ENCODE measurements around the gene ZBED3.

DNA sequence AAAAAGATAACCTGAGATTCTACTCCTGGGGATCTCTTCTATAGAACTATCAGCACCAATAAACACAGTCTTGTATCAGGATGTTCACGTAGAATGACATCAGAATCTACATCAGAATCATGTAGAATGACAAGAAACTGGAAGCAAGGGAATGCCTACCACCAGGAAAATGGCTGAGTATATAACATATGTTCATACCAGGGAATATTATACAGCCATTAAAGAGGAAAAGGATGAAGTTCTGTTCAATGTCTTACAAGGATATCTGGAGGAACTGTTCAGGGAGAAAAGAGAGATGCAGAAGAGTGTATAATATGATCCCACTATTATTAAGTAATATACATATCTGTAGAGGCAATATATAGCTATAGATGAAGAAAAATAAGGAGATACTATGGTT lies 4.8 kb downstream of the ZBED3 start:
- TF ChIP-seq POLR2AphosphoS5 (IDR thresholded peaks at IDR 0.05) (no peak), EP300 (IDR thresholded peaks at IDR 0.05) (no peak)
- TF ChIP-seq, protein P1, sequence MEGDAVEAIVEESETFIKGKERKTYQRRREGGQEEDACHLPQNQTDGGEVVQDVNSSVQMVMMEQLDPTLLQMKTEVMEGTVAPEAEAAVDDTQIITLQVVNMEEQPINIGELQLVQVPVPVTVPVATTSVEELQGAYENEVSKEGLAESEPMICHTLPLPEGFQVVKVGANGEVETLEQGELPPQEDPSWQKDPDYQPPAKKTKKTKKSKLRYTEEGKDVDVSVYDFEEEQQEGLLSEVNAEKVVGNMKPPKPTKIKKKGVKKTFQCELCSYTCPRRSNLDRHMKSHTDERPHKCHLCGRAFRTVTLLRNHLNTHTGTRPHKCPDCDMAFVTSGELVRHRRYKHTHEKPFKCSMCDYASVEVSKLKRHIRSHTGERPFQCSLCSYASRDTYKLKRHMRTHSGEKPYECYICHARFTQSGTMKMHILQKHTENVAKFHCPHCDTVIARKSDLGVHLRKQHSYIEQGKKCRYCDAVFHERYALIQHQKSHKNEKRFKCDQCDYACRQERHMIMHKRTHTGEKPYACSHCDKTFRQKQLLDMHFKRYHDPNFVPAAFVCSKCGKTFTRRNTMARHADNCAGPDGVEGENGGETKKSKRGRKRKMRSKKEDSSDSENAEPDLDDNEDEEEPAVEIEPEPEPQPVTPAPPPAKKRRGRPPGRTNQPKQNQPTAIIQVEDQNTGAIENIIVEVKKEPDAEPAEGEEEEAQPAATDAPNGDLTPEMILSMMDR (IDR thresholded peaks at IDR 0.05) = no peak

Measured in stomach (tissue), 4 donors.